GM12878 (cell line): ENCODE results near the gene PELI1. TPM values are rescaled to one million over a fixed set of nuclear protein-coding genes. Genes with fewer than 3 reads are reported as not detected.

Source experiments
- ATAC-seq: fragments of 200-7000 bp; cut with Tn5 transposase; 3 replicates; pipeline ENCODE4 v1.9.1; 2020; ENCODE audit warnings: mild to moderate bottlenecking, moderate library complexity
- BruUV-seq: library from RNA; stranded (reverse); fragments of 400-500 nt; replicated peaks from 2 replicates; lab custom pipeline; 2021; lab: Mats Ljungman, UMichigan
- CTCF ChIA-PET: fragments of 300-600 bp; sonication (Branson Sonifier 250); formaldehyde crosslinking; extraction: SDS; loops from one replicate; lab custom pipeline; 2021; ENCODE audit warnings: inconsistent platforms; lab: Yijun Ruan, JAX
- POLR2A ChIA-PET: fragments of 350-600 bp; formaldehyde crosslinking; extraction: SDS; loops from one replicate; lab custom pipeline; 2021; ENCODE audit warnings: inconsistent platforms; lab: Charles Lee
- RAD21 ChIA-PET: fragments of 300-600 bp; sonication (Branson Sonifier 250); formaldehyde crosslinking; loops from one replicate; lab custom pipeline; 2023; ENCODE audit warnings: antibody characterized with exemption; ENCODE audit not compliant: unreplicated experiment; lab: Charles Lee
- SMC1A ChIA-PET: fragments of 300-600 bp; sonication (Branson Sonifier 250); formaldehyde crosslinking; loops from one replicate; lab custom pipeline; 2023; ENCODE audit not compliant: unreplicated experiment, uncharacterized antibody; lab: Charles Lee
- DNase-seq: peaks from one replicate; pipeline ENCODE4 v3.0.0-alpha.2; 2011; ENCODE audit warnings: low read depth, low spot score
- FAIRE-seq: peaks from 3 replicates; lab custom pipeline; 2011; peaks lifted over from hg19 to GRCh38; lab: Jason Lieb, UNC
- H2AFZ ChIP-seq: 2 replicates; pipeline ENCODE4 v1.6.0; 2011; ENCODE audit warnings: low read depth, low read length, control low read depth; ENCODE audit not compliant: control insufficient read depth
- H3K27ac ChIP-seq: 2 replicates; pipeline ENCODE4 v1.5.1; 2011; ENCODE audit warnings: control low read depth; ENCODE audit not compliant: control insufficient read depth, insufficient read depth
- H3K27me3 ChIP-seq, 2 experiments: replicated peaks in 1 of 2; 2 replicates each; pipeline versions ENCODE4 v1.6.0 to v1.6.1; 2011; ENCODE audit warnings: low read length in 1 of 2; ENCODE audit not compliant: control insufficient read depth in 2 of 2, insufficient read depth in 2 of 2
- H3K36me3 ChIP-seq, 2 experiments: 2 replicates each; pipeline ENCODE4 v1.5.1; 2011; ENCODE audit warnings: low read length in 1 of 2; ENCODE audit not compliant: control insufficient read depth in 2 of 2, insufficient read depth in 2 of 2
- H3K4me1 ChIP-seq: 2 replicates; pipeline ENCODE4 v1.6.1; 2011; ENCODE audit warnings: mild to moderate bottlenecking, low read length, moderate library complexity, mixed read lengths; ENCODE audit not compliant: control insufficient read depth, insufficient read depth
- H3K4me2 ChIP-seq: 2 replicates; pipeline ENCODE4 v1.6.0; 2011; ENCODE audit warnings: control low read depth; ENCODE audit not compliant: control insufficient read depth, insufficient read depth
- H3K4me3 ChIP-seq: fragments of 200-600 bp; sonication (generic); 2 replicates; pipeline ENCODE4 v1.5.1; 2016
- H3K79me2 ChIP-seq: 2 replicates; pipeline ENCODE4 v1.6.0; 2011; ENCODE audit warnings: low read length; ENCODE audit not compliant: control insufficient read depth, insufficient read depth
- H3K9ac ChIP-seq: 2 replicates; pipeline ENCODE4 v1.8.0; 2011; ENCODE audit warnings: low read length, control low read depth, mixed read lengths; ENCODE audit not compliant: control insufficient read depth, insufficient read depth
- H3K9me3 ChIP-seq: replicated peaks from 3 replicates; pipeline ENCODE4 v1.5.1; 2011; ENCODE audit warnings: mild to moderate bottlenecking, low read length; ENCODE audit not compliant: control insufficient read depth, insufficient read depth
- H4K20me1 ChIP-seq: 2 replicates; pipeline ENCODE4 v1.6.0; 2011; ENCODE audit not compliant: control insufficient read depth, insufficient read depth
- CBX5 ChIP-seq: sonication (generic); IDR thresholded peaks from 2 replicates; pipeline ENCODE4 v1.6.1; 2016; ENCODE audit warnings: low read depth, moderate library complexity, mild to moderate bottlenecking, inconsistent platforms
- CEBPB ChIP-seq, 2 experiments: fragments of 150-350 bp in 1 of 2; IDR thresholded peaks; 2 replicates each; pipeline ENCODE4 v1.6.1; 2012 to 2014; ENCODE audit warnings: low read depth in 2 of 2, low read length in 2 of 2, borderline replicate concordance in 1 of 2, inconsistent platforms in 1 of 2
- POLR2AphosphoS2 ChIP-seq: IDR thresholded peaks from 2 replicates; pipeline ENCODE4 v1.6.1; 2011; ENCODE audit warnings: low read depth, mild to moderate bottlenecking, low read length, improper control_type of control experiment, moderate library complexity
- RUNX3 ChIP-seq: IDR thresholded peaks from 2 replicates; pipeline ENCODE4 v1.6.1; 2012; ENCODE audit warnings: low read length, inconsistent platforms
- YBX1 ChIP-seq: fragments of 450-650 bp; IDR thresholded peaks from 2 replicates; pipeline ENCODE4 v1.6.1; 2016; ENCODE audit warnings: antibody characterized with exemption
- WGBS: methylation state at CpG from one replicate; pipeline ENCODE4 v1.1.6; 2016; ENCODE audit warnings: low lambda C conversion rate; ENCODE audit not compliant: insufficient replicate concordance, insufficient coverage; ENCODE audit errors: missing lambda C conversion rate; 5-methylcytosine and 5-hydroxymethylcytosine counted together
- in situ Hi-C: fragments of 300-500 bp; cut with MboI; formaldehyde crosslinking; loops from 9 replicates; pipeline ENCODE4 v1.14.3; 2018; ENCODE audit warnings: mixed read lengths
- intact Hi-C: fragments of 100-400 bp; cut with micrococcal nuclease; formaldehyde crosslinking; loops from one replicate; pipeline ENCODE4 v1.14.2; 2022; ENCODE audit not compliant: unreplicated experiment
- polyA plus RNA-seq, 11 experiments: library from polyadenylated mRNA; depleted of rRNA in 4 of 11; unstranded in 6 of 11; stranded (reverse) in 5 of 11; fragments of >200 nt; fragmentation: Nextera tagmentation in 4 of 11; fragmentation: Illumina TruSeq in 1 of 11; extraction: Ambion mirVana in 4 of 11; extraction: Trizol in 1 of 11; gene quantifications; 1 replicate in 1 of 11; 2 replicates in 10 of 11; pipeline versions ENCODE4 v1.2.1 to v1.2.3, GENCODE V29; 2011 to 2016; ENCODE audit warnings: inconsistent platforms in 2 of 11, missing spikeins in 2 of 11, low read depth in 1 of 11
- total RNA-seq, 4 experiments: library from RNA; depleted of rRNA in 3 of 4; stranded (reverse); fragments of >200 nt in 3 of 4; fragmentation: Illumina TruSeq in 1 of 4; extraction: Trizol in 1 of 4; gene quantifications; 2 replicates each; pipeline versions ENCODE4 v1.2.1 to v1.2.3, GENCODE V29; 2013 to 2021
- TF ChIP-seq, protein P1 (sequence below): IDR thresholded peaks from 2 replicates; pipeline ENCODE4 v1.6.1; 2011; ENCODE audit warnings: low read depth, low read length, improper control_type of control experiment, borderline replicate concordance
- TF ChIP-seq, protein P2 (sequence below): fragments of 450-650 bp; IDR thresholded peaks from 2 replicates; pipeline ENCODE4 v1.6.1; 2017; ENCODE audit warnings: mild to moderate bottlenecking, moderate library complexity

The PELI1 gene
- total and polyA plus RNA-seq, 10 of the 15 experiments (the other 5 are each of a cell fraction or from before 2014, with no cell fraction given) = 12.1 to 92.0 (median 39.8) TPM

DNA sequence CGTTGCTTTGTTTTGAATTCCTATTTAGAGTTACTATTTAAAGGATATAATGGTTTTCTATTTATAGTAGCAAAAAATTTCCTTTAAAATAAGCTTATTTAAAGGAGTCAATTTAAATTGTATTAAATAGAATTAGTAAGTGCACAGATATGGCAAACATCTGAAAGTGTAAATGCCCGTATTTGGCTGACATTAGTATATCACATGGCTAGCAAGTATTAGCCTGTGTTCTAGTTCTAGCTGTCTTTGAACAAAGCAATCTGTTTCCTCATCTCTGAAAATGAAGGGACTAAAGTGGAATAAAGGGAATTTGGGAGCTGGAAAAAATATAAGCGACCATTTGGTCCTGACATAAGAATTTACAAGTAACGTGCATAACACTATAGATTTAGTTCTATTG, 32.2 kb downstream of the PELI1 start (continued):
- TF ChIP-seq, protein P1, sequence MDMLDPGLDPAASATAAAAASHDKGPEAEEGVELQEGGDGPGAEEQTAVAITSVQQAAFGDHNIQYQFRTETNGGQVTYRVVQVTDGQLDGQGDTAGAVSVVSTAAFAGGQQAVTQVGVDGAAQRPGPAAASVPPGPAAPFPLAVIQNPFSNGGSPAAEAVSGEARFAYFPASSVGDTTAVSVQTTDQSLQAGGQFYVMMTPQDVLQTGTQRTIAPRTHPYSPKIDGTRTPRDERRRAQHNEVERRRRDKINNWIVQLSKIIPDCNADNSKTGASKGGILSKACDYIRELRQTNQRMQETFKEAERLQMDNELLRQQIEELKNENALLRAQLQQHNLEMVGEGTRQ = no peak
- TF ChIP-seq, all 136 proteins: peak for 0

DNA sequence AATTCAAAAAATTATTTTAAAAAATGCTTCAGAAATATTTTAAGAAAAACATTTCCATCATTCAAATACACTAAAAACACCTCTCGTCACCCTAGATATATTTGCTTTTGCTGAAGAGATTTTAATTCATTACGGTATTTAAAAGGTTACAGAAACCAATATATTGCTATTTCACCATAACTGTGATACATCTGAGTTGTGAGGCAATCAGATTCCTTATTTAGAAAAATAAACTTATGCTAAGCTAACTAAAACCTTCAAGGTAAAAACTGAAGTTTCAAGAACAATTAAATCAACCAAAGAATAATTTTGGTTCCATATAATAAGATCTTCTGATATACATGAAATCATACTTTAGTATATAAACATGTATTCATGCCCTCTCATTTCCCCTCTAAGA, 32.8 kb downstream of the PELI1 start:
- peaks cover 1 to 25% of the 10 kb centered on the region in 2 experiments; a peak in 3 of 4 replicates for H3K36me3 ChIP-seq
- no peak overlapping the region for H3K27ac ChIP-seq
- in situ Hi-C loops (no loop called here), intact Hi-C loops (no loop called here)
- FAIRE-seq = no peak
- no peaks in the 10 kb centered on the region for H3K9me3 ChIP-seq
- DNase-seq = no peak
- no peak overlapping the region for H3K9ac ChIP-seq
- H3K4me1 ChIP-seq = peaks cover 52% of the 10 kb centered on the region
- H3K27me3 ChIP-seq = no peaks in the 10 kb centered on the region
- TF ChIP-seq CEBPB (IDR thresholded peaks at IDR 0.05; ENCODE audit: borderline replicate concordance in 1 of 2, low read depth in 2 of 2, low read length in 2 of 2) = no peak
- TF ChIP-seq YBX1 = no peak
- TF ChIP-seq RUNX3 = no peak
- TF ChIP-seq POLR2AphosphoS2 = no peak
- TF ChIP-seq, protein P2, sequence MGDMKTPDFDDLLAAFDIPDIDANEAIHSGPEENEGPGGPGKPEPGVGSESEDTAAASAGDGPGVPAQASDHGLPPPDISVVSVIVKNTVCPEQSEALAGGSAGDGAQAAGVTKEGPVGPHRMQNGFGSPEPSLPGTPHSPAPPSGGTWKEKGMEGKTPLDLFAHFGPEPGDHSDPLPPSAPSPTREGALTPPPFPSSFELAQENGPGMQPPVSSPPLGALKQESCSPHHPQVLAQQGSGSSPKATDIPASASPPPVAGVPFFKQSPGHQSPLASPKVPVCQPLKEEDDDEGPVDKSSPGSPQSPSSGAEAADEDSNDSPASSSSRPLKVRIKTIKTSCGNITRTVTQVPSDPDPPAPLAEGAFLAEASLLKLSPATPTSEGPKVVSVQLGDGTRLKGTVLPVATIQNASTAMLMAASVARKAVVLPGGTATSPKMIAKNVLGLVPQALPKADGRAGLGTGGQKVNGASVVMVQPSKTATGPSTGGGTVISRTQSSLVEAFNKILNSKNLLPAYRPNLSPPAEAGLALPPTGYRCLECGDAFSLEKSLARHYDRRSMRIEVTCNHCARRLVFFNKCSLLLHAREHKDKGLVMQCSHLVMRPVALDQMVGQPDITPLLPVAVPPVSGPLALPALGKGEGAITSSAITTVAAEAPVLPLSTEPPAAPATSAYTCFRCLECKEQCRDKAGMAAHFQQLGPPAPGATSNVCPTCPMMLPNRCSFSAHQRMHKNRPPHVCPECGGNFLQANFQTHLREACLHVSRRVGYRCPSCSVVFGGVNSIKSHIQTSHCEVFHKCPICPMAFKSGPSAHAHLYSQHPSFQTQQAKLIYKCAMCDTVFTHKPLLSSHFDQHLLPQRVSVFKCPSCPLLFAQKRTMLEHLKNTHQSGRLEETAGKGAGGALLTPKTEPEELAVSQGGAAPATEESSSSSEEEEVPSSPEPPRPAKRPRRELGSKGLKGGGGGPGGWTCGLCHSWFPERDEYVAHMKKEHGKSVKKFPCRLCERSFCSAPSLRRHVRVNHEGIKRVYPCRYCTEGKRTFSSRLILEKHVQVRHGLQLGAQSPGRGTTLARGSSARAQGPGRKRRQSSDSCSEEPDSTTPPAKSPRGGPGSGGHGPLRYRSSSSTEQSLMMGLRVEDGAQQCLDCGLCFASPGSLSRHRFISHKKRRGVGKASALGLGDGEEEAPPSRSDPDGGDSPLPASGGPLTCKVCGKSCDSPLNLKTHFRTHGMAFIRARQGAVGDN = no peak
- TF ChIP-seq CBX5 = no peak
- RAD21 ChIA-PET = interaction anchor here (0.7 to 2.1 kb wide), 11 partner anchors 9 to 217 kb away, joined by 3 to 11 read pairs (median 4); no protein-coding TSS in a partner anchor
- no peak overlapping the region for H3K4me3 ChIP-seq
- POLR2A ChIA-PET = interaction anchor here (1.0 to 1.8 kb wide), 7 partner anchors 8 to 207 kb away, joined by 3 to 6 read pairs (median 4); no protein-coding TSS in a partner anchor
- WGBS = 98% methylated on average over 2 of the region's 2 CpGs
- no peak for ATAC-seq
- CTCF ChIA-PET = interaction anchor here (0.6 to 1.5 kb wide), 5 partner anchors 13 to 216 kb away, joined by 3 to 4 read pairs (median 3); no protein-coding TSS in a partner anchor
- BruUV-seq = no TSS peak
- SMC1A ChIA-PET = interaction anchor here (1.3 to 19.8 kb wide), 4 partner anchors 10 to 215 kb away, joined by 4 to 495 read pairs (median 20); no protein-coding TSS in a partner anchor
- H2AFZ ChIP-seq = no peak overlapping the region
- no peaks in the 10 kb centered on the region for H4K20me1 ChIP-seq
- H3K4me2 ChIP-seq = no peak overlapping the region
- H3K79me2 ChIP-seq = peaks cover 93% of the 10 kb centered on the region
